Tibial artery (tissue), 4 donors: Measurements from ENCODE around the gene CDC73.

Experiments used
- DNase-seq, 2 donors: peaks; one replicate each; pipeline ENCODE4 v3.0.0-alpha.2; 2019
- H3K27ac ChIP-seq, 2 donors: fragments of 200-600 bp; sonication (generic) in 1 of 2; 1 replicate in 1 of 2; 2 replicates in 1 of 2; pipeline ENCODE4 v1.5.1; 2018 to 2019; ENCODE audit warnings: mild to moderate bottlenecking in 1 of 2
- H3K27me3 ChIP-seq, 2 donors: fragments of 200-600 bp; sonication (generic) in 1 of 2; one replicate each; pipeline versions ENCODE4 v1.5.1 to v1.6.0; 2016 to 2019
- H3K36me3 ChIP-seq, 3 donors: fragments of 200-600 bp; sonication (generic) in 2 of 3; one replicate each; pipeline ENCODE4 v1.5.1; 2016 to 2019; ENCODE audit warnings: mild to moderate bottlenecking in 2 of 3
- H3K4me1 ChIP-seq, 4 donors: fragments of 200-600 bp; sonication (generic) in 2 of 4; 1 replicate in 3 of 4; 2 replicates in 1 of 4; pipeline ENCODE4 v1.5.1; 2016 to 2019
- H3K4me3 ChIP-seq, 2 donors: fragments of 200-600 bp; sonication (generic) in 1 of 2; 1 replicate in 1 of 2; 2 replicates in 1 of 2; pipeline ENCODE4 v1.5.1; 2018 to 2019; ENCODE audit warnings: mild to moderate bottlenecking in 2 of 2
- H3K9me3 ChIP-seq, 3 donors: fragments of 200-600 bp; sonication (generic) in 1 of 3; one replicate each; pipeline ENCODE4 v1.5.1; 2016 to 2019
- intact Hi-C: fragments of 100-400 bp; cut with DNase I; formaldehyde crosslinking; loops from one replicate; pipeline ENCODE4 v1.15.0; 2023; ENCODE audit warnings: low total_unique reads
- TF ChIP-seq, protein P1 (sequence below), 2 experiments: fragments of 200-600 bp in 1 of 2; fragments of 450-650 bp in 1 of 2; IDR thresholded peaks; one replicate each; pipeline ENCODE4 v1.5.1; 2017 to 2019; ENCODE audit warnings: antibody characterized with exemption in 2 of 2, mild to moderate bottlenecking in 1 of 2, moderate library complexity in 1 of 2

Gene CDC73

DNA sequence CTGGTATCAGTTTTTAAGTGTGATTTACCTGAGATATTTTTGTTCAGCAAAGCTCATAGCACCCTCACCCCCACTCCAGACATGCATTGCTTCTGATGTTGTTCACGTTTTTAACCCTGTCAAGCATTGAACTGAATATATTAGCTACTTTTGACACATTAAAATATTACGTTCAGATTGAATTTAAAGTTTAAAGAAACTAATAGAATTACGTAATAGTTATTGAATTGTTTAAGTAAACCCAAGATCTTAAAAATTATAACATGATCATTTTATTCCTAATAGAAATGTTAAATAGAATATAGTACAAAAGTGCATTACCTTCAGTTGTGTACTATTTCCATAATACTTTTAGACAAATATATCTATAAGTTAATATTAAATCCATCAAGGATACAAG is 35.5 kb upstream of the CDC73 start:
- H3K4me3 ChIP-seq = no peak overlapping the region
- TF ChIP-seq, protein P1, sequence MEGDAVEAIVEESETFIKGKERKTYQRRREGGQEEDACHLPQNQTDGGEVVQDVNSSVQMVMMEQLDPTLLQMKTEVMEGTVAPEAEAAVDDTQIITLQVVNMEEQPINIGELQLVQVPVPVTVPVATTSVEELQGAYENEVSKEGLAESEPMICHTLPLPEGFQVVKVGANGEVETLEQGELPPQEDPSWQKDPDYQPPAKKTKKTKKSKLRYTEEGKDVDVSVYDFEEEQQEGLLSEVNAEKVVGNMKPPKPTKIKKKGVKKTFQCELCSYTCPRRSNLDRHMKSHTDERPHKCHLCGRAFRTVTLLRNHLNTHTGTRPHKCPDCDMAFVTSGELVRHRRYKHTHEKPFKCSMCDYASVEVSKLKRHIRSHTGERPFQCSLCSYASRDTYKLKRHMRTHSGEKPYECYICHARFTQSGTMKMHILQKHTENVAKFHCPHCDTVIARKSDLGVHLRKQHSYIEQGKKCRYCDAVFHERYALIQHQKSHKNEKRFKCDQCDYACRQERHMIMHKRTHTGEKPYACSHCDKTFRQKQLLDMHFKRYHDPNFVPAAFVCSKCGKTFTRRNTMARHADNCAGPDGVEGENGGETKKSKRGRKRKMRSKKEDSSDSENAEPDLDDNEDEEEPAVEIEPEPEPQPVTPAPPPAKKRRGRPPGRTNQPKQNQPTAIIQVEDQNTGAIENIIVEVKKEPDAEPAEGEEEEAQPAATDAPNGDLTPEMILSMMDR (IDR thresholded peaks at IDR 0.05) = no peak
- no peaks in the 10 kb centered on the region for H3K4me1 ChIP-seq
- intact Hi-C loops = no loop called here
- no peaks in the 10 kb centered on the region for H3K27me3 ChIP-seq
- H3K36me3 ChIP-seq = peaks cover 37 to 54% (median 48%) of the 10 kb centered on the region in 3 donors
- DNase-seq = no peak
- no peak overlapping the region for H3K27ac ChIP-seq
- H3K9me3 ChIP-seq = no peaks in the 10 kb centered on the region

- intact Hi-C loops = no loop called here
- no peak for DNase-seq
- TF ChIP-seq, protein P1 (IDR thresholded peaks at IDR 0.05) = no peak
- Histone ChIP-seq H3K27ac (no peak overlapping the region), H3K27me3 (no peaks in the 10 kb centered on the region), H3K9me3 (no peaks in the 10 kb centered on the region), H3K4me3 (no peak overlapping the region), H3K4me1 (no peaks in the 10 kb centered on the region), H3K36me3 (peaks cover 23 to 41% (median 41%) of the 10 kb centered on the region in 3 donors)
Measured at GRCh38 chr1:193087893-193088292, 33.9 kb upstream of the CDC73 start.

GRCh38 chr1:193090865-193091264 is 31.0 kb upstream of the CDC73 start:
- Histone ChIP-seq H3K27ac (no peak overlapping the region), H3K36me3 (peaks cover 15 to 42% (median 32%) of the 10 kb centered on the region in 3 donors), H3K4me1 (no peaks in the 10 kb centered on the region), H3K4me3 (no peak overlapping the region), H3K9me3 (no peaks in the 10 kb centered on the region), H3K27me3 (no peaks in the 10 kb centered on the region)
- no peak for DNase-seq
- TF ChIP-seq, protein P1 (IDR thresholded peaks at IDR 0.05) = no peak
- intact Hi-C loops = no loop called here

GRCh38 chr1:193094112-193094511 is 27.7 kb upstream of the CDC73 start:
- Histone ChIP-seq H3K36me3 (peaks cover 40 to 69% (median 56%) of the 10 kb centered on the region in 3 donors), H3K4me1 (no peaks in the 10 kb centered on the region), H3K4me3 (no peak overlapping the region), H3K27ac (no peak overlapping the region), H3K9me3 (no peaks in the 10 kb centered on the region), H3K27me3 (no peaks in the 10 kb centered on the region)
- intact Hi-C loops = no loop called here
- no peak for DNase-seq
- TF ChIP-seq, protein P1 (IDR thresholded peaks at IDR 0.05) = no peak

GRCh38 chr1:193102662-193103061 is 19.2 kb upstream of the CDC73 start:
- peaks cover 16 to 26% (median 21%) of the 10 kb centered on the region in 3 donors for H3K36me3 ChIP-seq
- TF ChIP-seq, protein P1 (IDR thresholded peaks at IDR 0.05) = no peak
- peaks cover 0 to 25% (median 14%) of the 10 kb centered on the region in 4 donors for H3K4me1 ChIP-seq
- intact Hi-C loops = loop anchor here (5.0 kb wide), 1 partner anchor 295 kb away; the partner anchor contains the start of gene RGS2
- no peaks in the 10 kb centered on the region for H3K9me3 ChIP-seq
- no peaks in the 10 kb centered on the region for H3K27me3 ChIP-seq
- H3K27ac ChIP-seq = peak overlapping the region in 1 of 2 donors; percentile 93
- H3K4me3 ChIP-seq = no peak overlapping the region
- no peak for DNase-seq
